ENCODE measurements around the gene ID1. TPM values are rescaled to one million over a fixed set of nuclear protein-coding genes. Genes with fewer than 3 reads are reported as not detected.

ID1 gene
- total RNA-seq, 4 donors from 2014 or later = 422 to 839 (median 555) TPM

Small RNA genes within 50 kb of the gene (small RNA-seq; reads per million reads assigned to genes)
- gene MIR3193 = 0 to 1.4 (median 0.12) reads per million in 4 donors

Other genes with a start within 250 kb of the ID1 start
- not detected for gene DEFB118, start 236.7 kb upstream of the ID1 start, total RNA-seq
- gene DEFB119, start 214.7 kb upstream of the ID1 start, total RNA-seq = not detected
- not detected for gene DEFB121, start 199.1 kb upstream of the ID1 start, total RNA-seq
- not detected for gene DEFB123, start 164.7 kb upstream of the ID1 start, total RNA-seq
- gene DEFB124, start 130.2 kb upstream of the ID1 start, total RNA-seq = not detected
- gene REM1, start 130.0 kb upstream of the ID1 start, total RNA-seq = 1 to 10 TPM in 2 of 4 donors, under 1 TPM in 1, not detected in 1; 0.18 to 4.0 (median 1.3) TPM
- 100 to 1,000 TPM in 2 of 4 donors, 10 to 100 TPM in 2; 76.3 to 162 (median 108) TPM for gene HM13, start 90.8 kb upstream of the ID1 start, total RNA-seq
- 1 to 10 TPM in 2 of 4 donors, under 1 TPM in 1, not detected in 1; 0.83 to 3.1 (median 2.6) TPM for gene COX4I2, start 32.6 kb downstream of the ID1 start, total RNA-seq
- 100 to 1,000 TPM in 1 of 4 donors, 10 to 100 TPM in 3; 65.4 to 105 (median 90.1) TPM for gene BCL2L1, start 117.6 kb downstream of the ID1 start, total RNA-seq
- 10 to 100 TPM; 11.4 to 47.1 (median 18.2) TPM for gene TPX2, start 134.0 kb downstream of the ID1 start, total RNA-seq
- gene MYLK2, start 214.1 kb downstream of the ID1 start, total RNA-seq = under 1 TPM in 1 of 4 donors, not detected in 3; 0.38 TPM
- gene FOXS1, start 240.3 kb downstream of the ID1 start, total RNA-seq = under 1 TPM in 2 of 4 donors, not detected in 2; 0.32 to 0.38 TPM